HEK293 (cell line): ENCODE measurements around the gene ABHD17C.

Experiments
- CTCF ChIP-seq: fragments of 450-650 bp; formaldehyde crosslinking; IDR thresholded peaks from 2 replicates; pipeline ENCODE4 v1.5.1; 2016; ENCODE audit warnings: missing biosample characterization, missing genetic modification characterization
- KLF17 ChIP-seq: fragments of 450-650 bp; formaldehyde crosslinking; IDR thresholded peaks from 2 replicates; pipeline ENCODE4 v1.5.1; 2016; ENCODE audit warnings: missing biosample characterization, missing genetic modification characterization
- PBX3 ChIP-seq: sonication (generic); formaldehyde crosslinking; IDR thresholded peaks from 2 replicates; pipeline ENCODE4 v1.8.1; 2022; ENCODE audit warnings: mild to moderate bottlenecking, moderate library complexity, missing genetic modification reagents
- SP2 ChIP-seq: fragments of 450-650 bp; formaldehyde crosslinking; IDR thresholded peaks from 2 replicates; pipeline ENCODE4 v1.5.1; 2016; ENCODE audit warnings: missing biosample characterization, missing genetic modification characterization
- ZNF10 ChIP-seq: fragments of 450-650 bp; formaldehyde crosslinking; IDR thresholded peaks from 2 replicates; pipeline ENCODE4 v1.5.1; 2017; ENCODE audit warnings: missing biosample characterization, missing genetic modification characterization
- ZNF114 ChIP-seq: fragments of 450-650 bp; formaldehyde crosslinking; IDR thresholded peaks from 2 replicates; pipeline ENCODE4 v1.5.0; 2017; ENCODE audit warnings: missing biosample characterization, missing genetic modification characterization
- ZNF138 ChIP-seq: fragments of 450-650 bp; formaldehyde crosslinking; IDR thresholded peaks from 2 replicates; pipeline ENCODE4 v1.5.1; 2016; ENCODE audit warnings: missing biosample characterization, missing genetic modification characterization, borderline replicate concordance
- ZNF155 ChIP-seq: fragments of 450-650 bp; formaldehyde crosslinking; IDR thresholded peaks from 2 replicates; pipeline ENCODE4 v1.5.1; 2016; ENCODE audit warnings: missing biosample characterization, missing genetic modification characterization
- ZNF202 ChIP-seq: fragments of 450-650 bp; formaldehyde crosslinking; IDR thresholded peaks from 2 replicates; pipeline ENCODE4 v1.5.1; 2016; ENCODE audit warnings: missing biosample characterization, missing genetic modification characterization, borderline replicate concordance
- ZNF24 ChIP-seq: fragments of 450-650 bp; formaldehyde crosslinking; IDR thresholded peaks from 2 replicates; pipeline ENCODE4 v1.5.1; 2016; ENCODE audit warnings: missing biosample characterization, missing genetic modification characterization
- ZNF354C ChIP-seq: fragments of 450-650 bp; formaldehyde crosslinking; IDR thresholded peaks from 2 replicates; pipeline ENCODE4 v1.5.1; 2016; ENCODE audit warnings: missing biosample characterization, missing genetic modification characterization, low read depth, borderline replicate concordance
- ZNF621 ChIP-seq: fragments of 450-650 bp; formaldehyde crosslinking; IDR thresholded peaks from 2 replicates; pipeline ENCODE4 v1.5.1; 2017; ENCODE audit warnings: missing biosample characterization, missing genetic modification characterization

GRCh38 chr15:80768158-80768557 is 73.0 kb downstream of the ABHD17C start:
- no peak for TF ChIP-seq CTCF
- no peak for TF ChIP-seq ZNF24 (tag by site-specific recombination)
- no peak for TF ChIP-seq KLF17 (tag by site-specific recombination)
- no peak for TF ChIP-seq ZNF202 (tag by site-specific recombination)
- no peak for TF ChIP-seq SP2 (tag by site-specific recombination)
- TF ChIP-seq ZNF10 (tag by site-specific recombination): no peak
- TF ChIP-seq PBX3 (CRISPR knock-in tag): no peak
- TF ChIP-seq ZNF114 (tag by site-specific recombination): no peak
- no peak for TF ChIP-seq ZNF138 (tag by site-specific recombination)
- TF ChIP-seq ZNF621 (tag by site-specific recombination): no peak
- no peak for TF ChIP-seq ZNF354C (tag by site-specific recombination)
- no peak for TF ChIP-seq ZNF155 (tag by site-specific recombination)
